Brain microvascular endothelial cell (primary cell): ENCODE data around the gene FADS1.

Source experiments
- DNase-seq: peaks from one replicate; pipeline ENCODE4 v3.0.0-alpha.2; 2020
- H3K27ac ChIP-seq: fragments of 250-450 bp; sonication (Bioruptor Pico); 2 replicates; pipeline ENCODE4 v1.5.1; 2020; ENCODE audit warnings: mild to moderate bottlenecking, moderate library complexity
- H3K27me3 ChIP-seq: fragments of 250-450 bp; sonication (Bioruptor Pico); replicated peaks from 2 replicates; pipeline ENCODE4 v1.5.1; 2020; ENCODE audit warnings: mild to moderate bottlenecking
- H3K36me3 ChIP-seq: fragments of 250-450 bp; sonication (Bioruptor Pico); replicated peaks from 2 replicates; pipeline ENCODE4 v1.5.1; 2020; ENCODE audit warnings: mild to moderate bottlenecking
- H3K4me3 ChIP-seq: 2 replicates; pipeline ENCODE4 v1.5.1; 2011; ENCODE audit warnings: low read depth, mild to moderate bottlenecking, control low read depth, low read length, moderate library complexity
- CTCF ChIP-seq: IDR thresholded peaks from 2 replicates; pipeline ENCODE4 v1.5.1; 2011; ENCODE audit warnings: low read depth, mild to moderate bottlenecking, moderate library complexity, low read length, control low read depth, inconsistent platforms; ENCODE audit errors: missing control alignments
- in situ Hi-C: cut with HindIII; loops from 2 replicates; pipeline ENCODE4 v1.10.0; 2017; ENCODE audit warnings: low sequenced_read_pairs, low pct_ligation_motif_present

Gene FADS1

GRCh38 chr11:61830237-61831105 lies 13.7 kb upstream of the FADS1 start:
- no peak for DNase-seq
- Histone ChIP-seq H3K27ac (no peak overlapping the region), H3K4me3 (peak overlapping the region; percentile 97), H3K27me3 (no peaks in the 10 kb centered on the region), H3K36me3 (no peaks in the 10 kb centered on the region)
- no peak for TF ChIP-seq CTCF
- in situ Hi-C loops: no loop called here

GRCh38 chr11:61829806-61830205 lies 13.0 kb upstream of the FADS1 start:
- no peak overlapping the region for H3K27ac ChIP-seq
- in situ Hi-C loops: no loop called here
- peak overlapping the region; percentile 97 for H3K4me3 ChIP-seq
- no peaks in the 10 kb centered on the region for H3K36me3 ChIP-seq
- no peak for TF ChIP-seq CTCF
- no peaks in the 10 kb centered on the region for H3K27me3 ChIP-seq
- no peak for DNase-seq

GRCh38 chr11:61828629-61829407 lies 12.0 kb upstream of the FADS1 start:
- H3K27ac ChIP-seq: peak overlapping the region; percentile 58
- no peaks in the 10 kb centered on the region for H3K27me3 ChIP-seq
- TF ChIP-seq CTCF: peak; percentile 72
- H3K36me3 ChIP-seq: no peaks in the 10 kb centered on the region
- DNase-seq: no peak
- H3K4me3 ChIP-seq: peak overlapping the region; percentile 97
- in situ Hi-C loops: no loop called here

- no peak for TF ChIP-seq CTCF
- DNase-seq: no peak
- in situ Hi-C loops: no loop called here
- H3K4me3 ChIP-seq: peak overlapping the region; percentile 97
- H3K27me3 ChIP-seq: no peaks in the 10 kb centered on the region
- H3K36me3 ChIP-seq: no peaks in the 10 kb centered on the region
- peak overlapping the region; percentile 58 for H3K27ac ChIP-seq
These were observed 11.5 kb upstream of the FADS1 start for GRCh38 chr11:61828379-61828628.

GRCh38 chr11:61827571-61828378 lies 11.0 kb upstream of the FADS1 start, which contains the start of gene FADS2:
Gene FADS2, plus strand, starts transcription at chr11:61828300. Its CDS starts 91 bp downstream, at chr11:61828391.
- in situ Hi-C loops: no loop called here
- Histone ChIP-seq H3K36me3 (no peaks in the 10 kb centered on the region), H3K27ac (peak within 1 kb of the TSS; percentile 58), H3K4me3 (peak within 1 kb of the TSS; percentile 97), H3K27me3 (no peaks in the 10 kb centered on the region)
- TF ChIP-seq CTCF: peak; percentile 28
- peak; percentile 93 for DNase-seq
